HG02870 (cell line): ENCODE measurements around the gene DAD1.

ENCODE experiments used
- ATAC-seq: cut with Tn5 transposase; IDR thresholded peaks from one replicate; pipeline ENCODE4 v1.9.1; 2021; ENCODE audit warnings: mild to moderate bottlenecking, moderate library complexity; ENCODE audit not compliant: unreplicated experiment

The DAD1 gene

DNA sequence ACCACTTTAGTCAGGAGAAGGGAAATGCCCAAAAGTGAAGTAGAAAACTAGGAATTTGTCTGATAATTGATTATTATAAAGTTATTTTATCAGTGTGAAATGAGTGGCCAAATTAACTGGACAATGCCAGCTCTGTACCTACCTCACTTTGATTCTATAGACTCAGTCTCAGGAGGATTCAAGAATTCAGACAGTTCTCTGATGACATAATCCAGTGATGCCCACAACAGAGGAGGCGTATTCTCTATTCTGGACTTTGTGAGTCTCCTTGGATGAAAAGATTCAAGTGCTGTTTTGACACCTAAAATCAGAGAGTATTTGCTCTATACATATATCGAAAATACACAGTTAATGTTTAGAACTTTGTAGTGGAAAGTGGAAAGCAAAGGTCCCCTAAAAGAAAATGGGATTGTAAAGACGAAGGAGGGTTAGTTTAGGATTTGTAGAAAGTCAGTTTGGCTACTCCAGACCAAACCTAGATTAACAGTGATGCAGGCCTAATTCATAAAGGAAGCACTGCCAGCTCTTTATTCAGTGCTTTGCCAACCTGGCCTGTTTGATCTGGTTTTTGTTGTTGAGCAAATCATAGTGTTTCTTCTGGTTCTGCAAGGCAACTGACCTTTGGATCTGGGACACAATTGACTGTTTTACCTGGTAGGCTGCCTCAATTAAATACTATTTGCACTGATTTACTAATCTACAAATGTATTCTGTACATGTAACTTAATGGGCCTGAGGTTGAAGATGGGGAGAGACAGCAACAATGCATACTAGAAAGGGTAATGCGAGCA lies 67.4 kb downstream of the DAD1 start:
- no peak for ATAC-seq

DNA sequence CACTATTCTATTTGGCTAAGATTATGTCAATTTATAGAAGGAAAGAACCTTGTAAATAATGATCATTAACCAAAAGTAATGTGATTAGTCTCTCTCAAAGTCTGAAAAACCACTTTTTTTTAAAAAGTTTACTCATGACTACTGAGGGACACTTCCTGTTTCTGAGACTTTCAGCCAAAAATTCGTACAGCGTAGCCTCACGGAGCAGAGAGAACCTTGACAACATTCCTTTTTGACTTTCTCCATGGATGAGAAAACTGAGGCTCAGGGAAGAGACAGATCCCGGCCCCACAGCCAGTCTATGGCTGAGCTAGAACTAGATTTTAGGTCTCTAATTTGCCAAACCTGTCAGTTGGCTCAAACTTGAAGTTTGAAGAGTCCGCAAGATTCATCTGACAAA lies 68.2 kb downstream of the DAD1 start:
- no peak for ATAC-seq

DNA sequence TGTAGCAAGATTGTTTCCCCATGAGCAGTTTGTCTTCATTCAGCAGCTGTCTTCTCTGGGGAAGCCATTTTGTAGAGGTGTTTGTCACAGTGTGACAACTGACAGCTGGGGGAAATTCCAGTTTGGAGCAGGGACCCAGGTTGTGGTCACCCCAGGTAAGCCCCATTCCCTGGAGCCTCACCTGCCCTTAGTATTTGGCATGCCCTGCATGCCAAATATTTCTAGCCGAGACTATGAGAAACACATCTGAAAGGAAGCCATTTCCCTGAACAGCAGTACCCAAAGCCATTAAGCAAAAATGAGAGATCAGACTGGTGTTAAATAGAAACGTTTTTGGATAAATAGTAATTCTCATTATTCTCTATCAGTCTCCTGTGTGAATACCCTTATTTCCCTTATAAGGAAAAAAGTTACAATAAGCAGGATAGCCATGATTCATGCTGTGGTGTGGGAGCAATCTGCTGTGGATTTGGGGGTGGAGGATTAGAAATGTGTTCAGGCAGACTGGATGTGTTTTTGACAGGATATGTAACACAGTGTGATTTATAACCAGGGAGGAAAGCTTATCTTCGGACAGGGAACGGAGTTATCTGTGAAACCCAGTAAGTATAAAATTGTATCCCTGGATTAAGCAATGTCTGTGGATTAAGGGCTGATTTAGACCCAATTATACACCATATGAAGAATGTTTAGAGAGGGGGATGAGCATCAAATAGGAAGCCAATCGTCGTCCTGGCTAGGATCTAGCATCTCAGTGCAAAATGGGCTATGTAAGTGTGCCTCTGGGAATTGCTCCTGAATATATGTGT lies 68.9 kb downstream of the DAD1 start:
- ATAC-seq: no peak

DNA sequence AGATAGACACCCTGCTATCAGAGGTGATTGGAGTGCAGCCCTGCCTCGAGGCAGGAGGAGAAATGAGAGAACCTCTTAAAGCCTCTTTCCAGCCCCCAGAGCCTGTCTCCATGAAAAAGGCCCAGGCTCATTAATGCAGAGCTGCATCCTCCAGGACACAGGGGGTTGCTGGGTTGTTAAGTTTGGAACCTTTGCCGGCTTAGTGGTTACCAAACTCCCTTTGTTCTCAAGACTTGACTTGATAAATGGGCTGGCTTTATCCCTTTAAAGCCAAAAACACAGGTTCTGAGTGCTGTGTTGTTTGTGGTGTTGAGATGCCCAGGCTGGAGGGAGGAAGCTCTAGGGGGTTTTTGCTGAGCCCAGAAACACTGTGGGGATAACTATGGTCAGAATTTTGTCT lies 71.0 kb downstream of the DAD1 start:
- no peak for ATAC-seq

DNA sequence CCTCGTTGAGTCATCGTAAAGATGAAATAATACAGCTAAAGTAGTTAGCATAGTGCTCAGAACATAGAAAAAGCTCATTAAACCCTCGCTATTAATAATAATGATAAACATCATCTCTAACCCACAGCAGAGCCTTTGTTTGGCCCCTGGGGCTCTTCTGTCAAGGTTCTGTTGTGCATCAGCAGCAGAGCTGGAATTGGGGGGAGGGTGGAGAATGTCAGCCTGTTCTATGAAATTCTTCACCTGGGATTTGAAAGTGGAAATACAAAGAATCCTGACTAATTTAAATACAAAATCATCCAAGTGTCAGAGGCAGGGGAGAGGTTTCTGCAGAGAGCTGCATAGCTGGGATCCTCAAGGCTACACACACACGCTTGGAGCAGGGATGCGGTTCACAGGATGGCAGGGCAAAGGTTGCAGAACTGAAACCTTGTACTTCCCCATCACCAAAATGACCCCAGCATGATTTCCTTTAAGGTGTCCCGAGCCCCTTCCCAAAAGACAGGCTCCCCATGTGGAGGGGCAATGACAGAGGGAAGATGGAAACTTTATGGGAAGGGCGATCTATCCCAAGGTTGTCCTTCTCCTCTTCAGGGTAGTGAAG lies 71.8 kb downstream of the DAD1 start:
- ATAC-seq: no peak

DNA sequence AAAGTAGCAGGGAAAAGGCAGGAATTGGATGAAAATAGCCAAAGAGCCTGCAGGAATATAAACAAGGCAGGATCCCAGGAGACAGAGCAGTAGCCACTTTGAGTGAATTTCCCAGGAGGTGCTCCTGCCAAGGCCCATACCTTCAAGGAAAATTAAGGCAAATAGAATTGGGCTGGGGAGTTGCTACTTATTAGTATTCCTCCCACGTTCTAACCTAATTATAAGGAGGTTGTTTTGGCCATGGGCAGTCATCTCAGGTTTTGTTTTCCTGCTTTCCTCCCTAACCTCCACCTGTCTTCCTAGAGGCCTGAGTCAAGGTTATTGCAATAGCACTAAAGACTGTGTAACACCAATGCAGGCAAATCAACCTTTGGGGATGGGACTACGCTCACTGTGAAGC lies 73.1 kb downstream of the DAD1 start:
- ATAC-seq: no peak
